BLaER1 (cell line): Measurements from ENCODE around the gene DHFR2.
"Not testable (repeated sequence)": the region's sequence is repeated elsewhere in the genome, so short reads cannot be mapped to it uniquely, and the experiment has no call there.

Experiments
- H3K27ac ChIP-seq: shearing (Covaris generic); formaldehyde crosslinking; 2 replicates; pipeline ENCODE4 v1.8.1; 2022
- H3K27me3 ChIP-seq: shearing (Covaris generic); formaldehyde crosslinking; 2 replicates; pipeline ENCODE4 v1.8.1; 2022
- H3K36me3 ChIP-seq: shearing (Covaris generic); formaldehyde crosslinking; 2 replicates; pipeline ENCODE4 v1.8.1; 2022
- H3K4me1 ChIP-seq: shearing (Covaris generic); formaldehyde crosslinking; 2 replicates; pipeline ENCODE4 v1.8.1; 2022
- H3K4me2 ChIP-seq: shearing (Covaris generic); formaldehyde crosslinking; 2 replicates; pipeline ENCODE4 v1.8.1; 2022
- H3K4me3 ChIP-seq: shearing (Covaris generic); formaldehyde crosslinking; 2 replicates; pipeline ENCODE4 v1.8.1; 2022
- H3K9ac ChIP-seq: shearing (Covaris generic); formaldehyde crosslinking; 2 replicates; pipeline ENCODE4 v1.8.1; 2022
- H3K9me3 ChIP-seq: shearing (Covaris generic); formaldehyde crosslinking; 2 replicates; pipeline ENCODE4 v1.8.1; 2022
- H4K20me1 ChIP-seq: shearing (Covaris generic); formaldehyde crosslinking; 2 replicates; pipeline ENCODE4 v1.8.1; 2022
- Cebpa-rat ChIP-seq: shearing (Covaris generic); IDR thresholded peaks from 2 replicates; pipeline ENCODE4 v1.8.1; 2022

DHFR2 gene

GRCh38 chr3:94062513-94063404 lies at the start of gene DHFR2, which contains the start of gene NSUN3:
Gene DHFR2, minus strand, starts transcription at chr3:94062916. Its CDS starts 1,405 bp downstream, at chr3:94061511.
Gene NSUN3, plus strand, starts transcription at chr3:94063061. Its CDS starts 66 bp downstream, at chr3:94063127.
- Histone ChIP-seq H3K4me2 (peak within 1 kb of the TSS; percentile 92), H3K4me1 (peaks cover 37% of the 10 kb centered on the region), H3K9ac (peak within 1 kb of the TSS; percentile 97), H3K9me3 (peaks cover 14% of the 10 kb centered on the region), H3K27me3 (no peaks in the 10 kb centered on the region), H3K27ac (peak within 1 kb of the TSS; percentile 98), H3K36me3 (peaks cover 38% of the 10 kb centered on the region), H4K20me1 (no peaks in the 10 kb centered on the region), H3K4me3 (peak within 1 kb of the TSS; percentile 79)
- no peak for TF ChIP-seq Cebpa-rat

GRCh38 chr3:94110854-94111253 lies 48.1 kb upstream of the DHFR2 start:
- TF ChIP-seq Cebpa-rat, result no peak

DNA sequence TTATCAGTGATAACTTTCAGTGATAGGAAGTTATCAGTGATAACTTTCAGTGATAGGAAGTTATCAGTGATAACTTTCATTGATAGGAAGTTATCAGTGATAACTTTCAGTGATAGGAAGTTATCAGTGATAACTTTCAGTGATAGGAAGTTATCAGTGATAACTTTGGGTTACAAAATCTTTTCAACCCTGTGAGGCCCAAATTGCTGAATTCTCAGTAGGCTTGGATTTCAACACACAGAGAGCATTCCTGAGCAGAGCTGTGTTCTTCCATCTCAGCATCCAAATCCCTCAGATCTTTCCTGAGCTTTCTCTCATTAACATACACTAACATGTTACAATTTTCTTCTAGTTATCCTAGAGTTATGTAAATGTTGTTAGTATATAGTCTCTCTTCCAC lies 47.5 kb upstream of the DHFR2 start:
- not testable (repeated sequence) for H3K9ac ChIP-seq, H3K27me3 ChIP-seq, H3K9me3 ChIP-seq, H3K27ac ChIP-seq, H4K20me1 ChIP-seq, H3K4me3 ChIP-seq, H3K4me2 ChIP-seq, H3K4me1 ChIP-seq
- peaks cover 35% of the 10 kb centered on the region for H3K36me3 ChIP-seq

More at GRCh38 chr3:94110854-94111253, 48.1 kb upstream of the DHFR2 start:
- H4K20me1 ChIP-seq, result no peaks in the 10 kb centered on the region
- H3K4me2 ChIP-seq, result no peak overlapping the region
- H3K27ac ChIP-seq, result no peak overlapping the region
- H3K9me3 ChIP-seq, result no peaks in the 10 kb centered on the region
- H3K4me1 ChIP-seq, result no peaks in the 10 kb centered on the region
- H3K36me3 ChIP-seq, result peaks cover 30% of the 10 kb centered on the region
- no peak overlapping the region for H3K4me3 ChIP-seq
- H3K27me3 ChIP-seq, result no peaks in the 10 kb centered on the region
- no peak overlapping the region for H3K9ac ChIP-seq

GRCh38 chr3:94106268-94106667 lies 43.6 kb upstream of the DHFR2 start:
- no peak for TF ChIP-seq Cebpa-rat
- H3K4me1 ChIP-seq, result no peaks in the 10 kb centered on the region
- H3K27me3 ChIP-seq, result no peaks in the 10 kb centered on the region
- no peaks in the 10 kb centered on the region for H4K20me1 ChIP-seq
- H3K4me2 ChIP-seq, result no peak overlapping the region
- no peak overlapping the region for H3K4me3 ChIP-seq
- H3K9me3 ChIP-seq, result no peaks in the 10 kb centered on the region
- H3K36me3 ChIP-seq, result peaks cover 41% of the 10 kb centered on the region
- no peak overlapping the region for H3K27ac ChIP-seq
- H3K9ac ChIP-seq, result no peak overlapping the region

- Histone ChIP-seq H4K20me1 (no peaks in the 10 kb centered on the region), H3K9me3 (no peaks in the 10 kb centered on the region), H3K4me3 (no peak overlapping the region), H3K27ac (no peak overlapping the region), H3K4me2 (no peak overlapping the region), H3K27me3 (no peaks in the 10 kb centered on the region), H3K36me3 (peaks cover 52% of the 10 kb centered on the region), H3K9ac (no peak overlapping the region), H3K4me1 (no peaks in the 10 kb centered on the region)
- TF ChIP-seq Cebpa-rat, result no peak
Measured at GRCh38 chr3:94101860-94102259, 39.1 kb upstream of the DHFR2 start.

DNA sequence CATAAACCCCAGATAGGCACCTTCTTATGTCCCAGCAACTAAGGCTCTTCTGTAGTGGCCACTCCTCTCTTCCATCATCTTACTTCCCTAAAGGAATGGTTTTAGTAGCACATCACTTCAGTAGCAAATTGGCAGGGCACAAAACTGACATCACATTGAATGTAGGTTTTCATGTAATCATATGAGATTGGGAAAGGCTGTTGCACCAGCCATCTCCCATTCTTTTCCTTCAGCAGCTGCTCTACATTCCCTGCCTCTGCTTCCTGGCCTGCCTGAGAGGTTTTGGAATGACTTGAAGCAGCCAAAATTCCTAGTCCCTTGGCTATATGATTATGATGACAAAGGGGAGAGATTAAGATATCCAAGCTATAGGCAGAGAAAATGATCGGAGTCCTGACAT lies 36.6 kb upstream of the DHFR2 start:
- no peak overlapping the region for H3K27ac ChIP-seq
- H3K4me1 ChIP-seq, result no peaks in the 10 kb centered on the region
- no peak overlapping the region for H3K4me3 ChIP-seq
- peaks cover 60% of the 10 kb centered on the region for H3K36me3 ChIP-seq
- no peak overlapping the region for H3K9ac ChIP-seq
- H3K9me3 ChIP-seq, result no peaks in the 10 kb centered on the region
- H3K4me2 ChIP-seq, result no peak overlapping the region
- no peaks in the 10 kb centered on the region for H3K27me3 ChIP-seq
- no peak for TF ChIP-seq Cebpa-rat
- H4K20me1 ChIP-seq, result no peaks in the 10 kb centered on the region

DNA sequence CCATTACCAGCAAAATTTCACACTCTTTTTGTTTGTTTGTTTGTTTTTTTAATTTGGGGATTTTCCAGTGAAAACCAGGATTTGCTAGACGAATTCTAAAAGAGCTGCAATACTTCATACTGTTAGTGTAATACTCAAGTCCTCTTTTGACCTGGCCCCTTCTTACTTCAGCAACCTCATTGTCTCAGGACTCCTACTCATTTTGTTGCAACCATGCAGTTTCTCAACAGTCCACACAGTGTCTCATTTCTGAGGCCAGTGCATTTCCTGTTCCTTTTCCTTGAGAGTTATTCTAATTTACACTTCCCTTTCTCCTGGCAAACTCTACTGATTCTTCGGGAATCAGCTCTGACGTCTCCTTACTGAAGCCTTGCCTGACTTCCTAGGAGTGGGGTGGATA lies 35.7 kb upstream of the DHFR2 start:
- H3K9me3 ChIP-seq, result no peaks in the 10 kb centered on the region
- no peak overlapping the region for H3K4me3 ChIP-seq
- no peak for TF ChIP-seq Cebpa-rat
- H3K27ac ChIP-seq, result no peak overlapping the region
- no peaks in the 10 kb centered on the region for H3K27me3 ChIP-seq
- no peaks in the 10 kb centered on the region for H4K20me1 ChIP-seq
- no peaks in the 10 kb centered on the region for H3K4me1 ChIP-seq
- no peak overlapping the region for H3K9ac ChIP-seq
- H3K4me2 ChIP-seq, result no peak overlapping the region
- H3K36me3 ChIP-seq, result peaks cover 51% of the 10 kb centered on the region

DNA sequence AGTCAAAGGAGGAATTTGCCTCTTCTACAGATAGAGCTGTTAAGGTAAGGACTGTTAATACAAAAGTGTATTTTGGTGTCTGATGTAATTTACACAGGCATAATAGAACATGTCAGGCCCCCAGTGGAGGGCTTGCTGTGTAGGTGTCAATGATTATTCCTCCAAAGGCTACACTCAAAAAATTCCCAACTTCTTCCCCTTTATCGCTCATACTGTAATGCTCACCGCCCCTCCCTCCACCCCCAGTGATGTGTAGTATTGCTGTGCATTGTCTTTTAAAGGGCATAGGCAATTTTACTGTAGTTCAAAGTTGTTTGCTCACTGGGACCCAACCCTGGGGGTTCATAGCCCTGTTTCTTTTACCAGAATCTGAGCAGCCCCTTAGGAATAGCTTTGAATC lies 32.4 kb upstream of the DHFR2 start:
- no peaks in the 10 kb centered on the region for H3K9me3 ChIP-seq
- no peaks in the 10 kb centered on the region for H3K4me1 ChIP-seq
- H3K36me3 ChIP-seq, result peaks cover 56% of the 10 kb centered on the region
- H3K27me3 ChIP-seq, result no peaks in the 10 kb centered on the region
- H3K9ac ChIP-seq, result no peak overlapping the region
- no peak overlapping the region for H3K4me2 ChIP-seq
- H3K4me3 ChIP-seq, result no peak overlapping the region
- TF ChIP-seq Cebpa-rat, result no peak
- H4K20me1 ChIP-seq, result no peaks in the 10 kb centered on the region
- no peak overlapping the region for H3K27ac ChIP-seq

GRCh38 chr3:94093151-94093550 lies 30.4 kb upstream of the DHFR2 start:
- no peak for TF ChIP-seq Cebpa-rat
- no peak overlapping the region for H3K27ac ChIP-seq

GRCh38 chr3:94092086-94092485 lies 29.4 kb upstream of the DHFR2 start:
- Histone ChIP-seq H3K27me3 (no peaks in the 10 kb centered on the region), H3K9ac (no peak overlapping the region), H3K4me1 (no peaks in the 10 kb centered on the region), H3K9me3 (no peaks in the 10 kb centered on the region), H3K36me3 (peaks cover 59% of the 10 kb centered on the region), H4K20me1 (no peaks in the 10 kb centered on the region), H3K4me2 (no peak overlapping the region), H3K27ac (no peak overlapping the region), H3K4me3 (no peak overlapping the region)
- no peak for TF ChIP-seq Cebpa-rat

More at GRCh38 chr3:94093151-94093550, 30.4 kb upstream of the DHFR2 start:
- Histone ChIP-seq H3K4me3 (no peak overlapping the region), H4K20me1 (no peaks in the 10 kb centered on the region), H3K9me3 (no peaks in the 10 kb centered on the region), H3K36me3 (peaks cover 55% of the 10 kb centered on the region), H3K4me2 (no peak overlapping the region), H3K9ac (no peak overlapping the region), H3K27me3 (no peaks in the 10 kb centered on the region), H3K4me1 (no peaks in the 10 kb centered on the region)
